ENCODE data around the gene TRPM6.

TRPM6 gene

DNA sequence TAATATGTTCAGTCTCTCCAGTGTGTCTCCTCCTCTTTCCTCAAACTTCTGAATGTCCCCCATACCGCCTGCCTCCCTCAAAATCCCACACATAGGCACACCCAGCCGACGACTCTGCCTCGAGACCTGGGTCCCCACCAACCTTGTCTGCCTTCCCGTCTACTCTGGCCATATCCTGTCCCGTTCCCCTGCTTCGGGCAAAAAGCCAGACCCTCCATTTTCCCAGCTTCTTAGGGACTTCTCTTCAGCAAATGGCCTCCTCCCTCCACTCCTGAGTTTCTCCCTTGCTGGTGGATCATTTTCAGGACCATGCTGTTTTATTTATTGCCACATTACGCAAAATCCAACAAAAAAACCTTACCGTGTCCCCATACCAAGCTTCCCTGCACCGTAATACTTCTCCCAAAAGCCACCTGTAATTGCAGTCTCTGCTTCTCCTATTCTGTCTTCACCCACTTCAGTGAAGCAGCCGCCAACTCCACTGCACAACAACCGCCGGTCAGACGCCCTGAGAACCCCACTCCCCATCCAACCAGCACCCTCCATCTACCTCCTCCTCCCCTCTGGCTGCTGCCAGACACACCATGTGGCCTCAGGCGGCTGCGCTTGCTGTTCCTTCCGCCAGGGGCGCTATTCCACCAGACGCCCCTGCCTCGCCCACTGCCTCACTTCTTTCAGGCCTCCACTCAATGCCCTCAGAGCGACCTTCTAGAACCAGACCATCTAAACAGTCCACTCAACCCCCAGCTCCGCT lies 117.0 kb downstream of the TRPM6 start:
- DNase-seq, result no peak

DNA sequence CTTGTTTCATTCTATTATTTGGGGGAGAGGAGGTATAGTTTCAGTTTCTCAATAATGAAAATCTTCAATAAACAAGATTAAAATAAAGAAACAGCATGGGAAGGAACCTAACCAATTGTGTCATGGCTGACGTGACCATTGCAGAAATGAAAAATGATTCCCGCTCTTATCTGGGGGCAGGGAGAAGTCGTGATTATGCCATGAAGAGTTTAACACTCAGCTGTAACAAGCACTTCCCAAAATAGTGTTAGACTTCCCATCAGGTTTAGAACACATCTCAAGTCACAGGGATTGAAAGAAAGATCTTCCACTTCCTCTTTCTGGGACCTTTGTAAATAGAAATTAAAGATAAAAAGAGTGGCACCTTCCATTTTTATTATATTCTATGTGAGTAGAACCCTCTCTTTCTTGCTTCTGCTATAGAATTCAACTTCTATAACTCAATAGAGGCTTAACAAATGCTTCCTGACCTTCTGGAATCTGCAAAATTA lies 122.2 kb downstream of the TRPM6 start:
- no peak for DNase-seq

DNA sequence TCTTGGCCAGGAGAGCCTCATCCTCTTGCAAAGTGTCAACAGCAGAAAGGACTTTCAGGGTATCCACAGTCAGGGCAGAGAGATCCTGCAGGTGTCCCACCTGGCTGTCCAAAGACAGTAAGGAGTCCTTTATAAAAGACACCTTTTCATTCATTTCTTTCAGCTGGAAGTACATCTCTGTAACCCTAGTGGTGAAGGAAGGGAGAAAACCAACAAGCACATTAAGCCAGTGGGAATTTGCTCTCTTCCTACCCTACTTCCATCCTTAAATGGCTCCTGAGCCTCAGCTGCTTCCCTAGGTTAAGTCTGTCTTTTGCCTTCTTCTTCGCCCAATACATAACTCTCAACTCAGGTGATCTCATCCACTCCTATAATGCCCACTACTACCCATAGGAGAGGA lies 124.8 kb downstream of the TRPM6 start:
- no peak for DNase-seq

DNA sequence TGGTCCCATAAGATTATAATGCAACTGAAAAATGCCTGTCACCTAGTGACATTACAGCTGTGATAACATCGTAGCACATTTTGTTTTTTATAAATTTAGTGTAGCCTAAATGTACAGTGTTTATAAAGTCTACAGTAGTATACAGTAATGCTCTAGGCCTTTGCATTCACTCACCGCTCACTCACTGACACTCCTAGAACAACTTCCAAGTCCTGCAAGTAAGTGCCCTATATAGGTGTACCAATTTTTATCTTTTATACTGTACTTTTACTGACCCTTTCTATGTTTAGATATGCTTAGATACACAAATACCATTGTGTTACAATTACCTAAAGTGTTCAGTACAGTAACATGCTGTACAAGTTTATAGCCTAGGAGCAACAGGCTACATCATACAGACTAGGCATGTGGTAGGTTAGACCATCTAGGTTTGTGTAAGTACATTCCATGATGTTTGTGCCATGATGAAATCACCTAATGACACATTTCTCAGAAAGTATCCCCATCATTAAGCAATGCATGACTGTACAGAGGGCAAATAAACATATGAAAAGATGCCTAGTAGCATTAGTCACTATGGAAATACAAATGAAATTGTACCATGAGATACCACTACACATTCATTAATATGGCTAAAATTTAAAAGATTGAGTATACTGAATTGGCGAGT lies 127.6 kb downstream of the TRPM6 start:
- no peak for DNase-seq

DNA sequence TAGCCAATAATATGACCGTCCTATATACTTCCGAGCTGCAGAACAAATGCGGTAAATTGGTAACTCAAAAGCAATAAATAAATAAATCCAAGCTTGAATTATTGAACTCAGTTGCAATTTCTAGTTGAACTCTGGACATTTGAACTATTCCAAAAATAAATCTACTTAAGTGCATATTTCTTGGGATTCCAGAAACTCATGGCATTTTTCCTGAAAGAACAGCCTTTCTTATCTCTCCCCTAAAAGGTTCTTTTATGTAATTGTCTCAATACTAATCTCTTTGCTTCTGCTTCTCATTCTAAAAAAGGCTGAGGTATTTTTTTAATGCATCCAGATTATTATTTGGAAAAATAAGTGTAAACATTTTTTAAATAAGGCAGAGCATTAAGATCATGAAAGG lies 131.7 kb downstream of the TRPM6 start:
- DNase-seq, result no peak

DNA sequence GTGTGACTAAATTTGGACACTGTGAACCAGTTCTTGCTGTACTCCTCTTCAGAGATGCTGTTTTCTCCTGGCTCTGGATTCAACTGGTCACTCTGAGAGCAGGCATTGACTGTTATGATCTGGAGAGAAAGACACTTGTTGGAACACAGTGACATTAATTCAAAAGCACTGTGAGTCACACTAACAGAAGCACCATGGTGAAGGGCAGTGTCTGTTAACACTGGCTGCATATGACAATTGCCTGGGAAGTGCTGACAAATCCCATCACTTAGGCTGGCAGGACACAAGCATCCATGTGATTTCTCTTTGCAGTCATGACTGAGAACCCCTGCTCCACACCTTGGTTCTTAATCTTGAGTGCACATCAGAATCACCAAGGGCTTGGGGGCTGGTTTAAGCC lies 132.4 kb downstream of the TRPM6 start:
- DNase-seq, result no peak

DNA sequence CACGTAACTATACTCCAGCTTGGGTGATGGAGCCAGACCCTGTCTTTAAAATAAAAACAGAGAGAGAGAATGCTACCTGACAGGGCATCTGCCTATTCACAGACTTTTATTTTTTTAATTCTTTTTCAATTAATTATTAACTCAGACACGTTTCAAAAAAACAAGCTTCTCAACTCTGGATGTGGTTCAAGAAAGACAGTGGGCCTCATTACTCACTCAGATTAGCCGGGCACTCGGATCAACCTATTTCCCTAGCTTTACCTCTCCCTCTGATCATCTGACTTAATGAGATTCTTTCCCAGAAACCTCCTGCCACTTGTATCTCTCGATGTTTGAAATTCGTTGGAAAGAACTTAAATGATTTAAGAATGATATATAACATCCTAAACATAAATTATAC lies 134.1 kb downstream of the TRPM6 start:
- DNase-seq, result no peak

DNA sequence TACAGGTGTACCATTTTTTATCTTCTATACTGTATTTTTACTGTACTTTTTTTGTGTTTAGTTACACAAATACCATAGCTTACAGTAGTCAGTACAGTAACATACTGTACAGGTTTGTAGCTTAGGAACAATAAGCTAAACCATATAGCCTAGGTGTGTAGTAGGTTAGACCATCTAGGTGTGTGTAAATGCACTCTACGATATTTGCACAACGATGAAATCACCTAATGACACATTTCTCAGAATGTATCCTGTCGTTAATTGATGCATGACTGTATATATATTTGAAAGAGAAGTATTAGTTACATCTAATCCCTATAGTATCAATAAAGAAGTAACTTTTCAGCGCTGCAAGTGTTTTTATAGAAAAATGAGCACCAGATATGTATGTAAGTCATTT lies 138.8 kb downstream of the TRPM6 start:
- no peak for DNase-seq

DNA sequence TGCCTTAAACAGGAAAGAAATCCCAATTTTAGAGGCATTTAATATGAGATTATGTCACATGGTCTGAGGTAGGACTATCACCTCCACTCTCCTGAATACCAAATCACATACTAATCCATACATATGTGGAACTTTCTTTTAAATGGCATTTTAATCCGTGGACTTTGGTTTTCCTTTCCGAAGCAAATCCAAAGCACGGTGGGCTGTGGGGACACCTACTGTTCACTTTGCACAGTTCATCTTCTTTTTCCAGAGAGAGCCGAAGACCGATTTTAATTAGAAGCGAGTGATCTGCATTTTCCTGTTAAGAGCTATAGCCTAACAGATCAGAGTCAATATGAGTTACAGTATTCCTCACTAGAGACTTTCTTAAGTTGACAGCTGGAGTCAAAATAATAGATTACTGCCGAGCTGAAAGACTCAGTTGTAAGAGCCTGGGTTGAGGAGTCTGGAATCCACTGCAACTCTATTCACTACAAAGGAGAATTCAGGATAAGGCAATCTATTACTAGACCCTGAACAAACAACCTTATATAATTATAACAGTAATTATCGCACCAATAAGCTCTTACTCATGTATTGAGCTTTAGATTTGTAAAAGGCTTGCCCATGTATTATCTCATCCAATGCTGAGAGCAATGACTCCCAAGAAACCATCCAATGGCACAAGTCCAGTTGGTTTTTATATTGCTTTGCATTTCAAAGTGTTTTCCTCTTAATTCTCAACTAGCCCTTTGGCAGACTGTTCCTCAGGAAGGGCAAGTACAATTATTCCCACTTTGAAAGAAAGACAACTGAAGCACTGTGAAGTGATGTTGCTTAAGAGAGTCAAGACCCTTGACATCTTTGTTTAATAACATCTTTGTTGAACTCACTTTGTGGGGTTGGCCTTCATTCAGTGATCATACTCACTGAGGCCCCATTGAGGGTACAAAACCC lies 144.7 kb downstream of the TRPM6 start:
- no peak for DNase-seq

DNA sequence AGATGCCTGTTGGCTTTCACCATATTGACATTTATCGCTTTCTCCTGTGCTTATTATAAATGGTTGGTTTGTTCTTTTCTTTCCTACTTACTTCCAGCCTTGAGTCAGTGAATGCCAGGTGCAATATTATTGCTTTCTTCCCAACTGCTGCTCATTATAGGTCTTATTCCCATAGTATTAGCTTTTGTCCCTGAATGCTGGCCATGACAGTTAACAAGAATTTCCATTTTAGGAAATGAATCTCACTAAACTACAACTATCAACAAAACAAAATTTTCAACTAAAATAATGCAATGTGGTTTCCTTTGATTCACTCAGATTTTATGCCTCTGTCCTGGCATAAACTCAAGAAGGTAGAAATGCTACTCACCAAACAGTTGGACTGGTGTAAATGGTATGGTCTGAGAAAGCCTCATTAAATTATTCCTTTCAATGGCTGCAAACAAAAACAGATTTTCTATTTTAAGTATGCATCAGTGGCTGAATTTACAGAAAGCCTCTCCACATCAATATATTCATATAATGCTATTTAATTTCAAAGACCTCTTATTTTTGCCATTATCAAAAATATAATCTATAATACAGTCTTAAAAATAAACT lies 145.4 kb downstream of the TRPM6 start:
- no peak for DNase-seq

DNA sequence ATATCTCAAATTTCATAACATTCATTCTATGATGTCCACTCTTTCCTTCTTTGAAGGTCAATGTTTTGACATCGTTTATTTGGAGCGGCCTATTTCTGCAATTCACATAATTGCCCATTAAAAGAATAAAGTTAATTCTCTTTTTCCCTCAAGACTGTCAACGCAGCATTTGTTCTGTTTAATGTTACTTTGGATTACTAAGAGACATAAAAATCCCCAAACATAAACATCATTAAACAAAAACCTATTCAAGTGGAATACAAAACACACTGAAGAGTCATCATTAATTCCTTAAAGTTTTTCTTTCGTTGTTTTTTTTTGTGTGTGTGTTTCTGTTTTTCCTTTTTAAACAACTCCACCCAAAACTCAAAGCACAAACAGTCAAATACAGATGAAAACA lies 151.1 kb downstream of the TRPM6 start:
- DNase-seq, result no peak

DNA sequence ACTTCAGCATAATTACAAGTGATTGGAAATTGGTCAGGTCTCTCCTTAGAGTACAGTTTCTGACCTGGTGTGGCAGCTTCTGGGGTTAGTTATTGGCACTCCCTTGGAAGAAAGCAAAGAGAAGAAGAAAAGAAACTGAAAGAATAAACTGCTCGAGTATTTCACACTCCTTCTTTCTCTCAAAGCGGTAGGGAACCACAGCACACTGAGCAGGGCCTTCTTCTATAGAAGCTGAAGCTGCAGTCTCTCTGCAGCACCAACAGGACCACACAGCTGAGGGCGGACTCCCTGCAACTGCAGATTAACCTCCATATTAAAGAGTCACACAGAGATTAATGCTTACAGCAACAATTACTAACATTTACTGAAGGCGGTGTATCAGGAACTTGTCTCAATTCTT lies 152.0 kb downstream of the TRPM6 start:
- no peak for DNase-seq

DNA sequence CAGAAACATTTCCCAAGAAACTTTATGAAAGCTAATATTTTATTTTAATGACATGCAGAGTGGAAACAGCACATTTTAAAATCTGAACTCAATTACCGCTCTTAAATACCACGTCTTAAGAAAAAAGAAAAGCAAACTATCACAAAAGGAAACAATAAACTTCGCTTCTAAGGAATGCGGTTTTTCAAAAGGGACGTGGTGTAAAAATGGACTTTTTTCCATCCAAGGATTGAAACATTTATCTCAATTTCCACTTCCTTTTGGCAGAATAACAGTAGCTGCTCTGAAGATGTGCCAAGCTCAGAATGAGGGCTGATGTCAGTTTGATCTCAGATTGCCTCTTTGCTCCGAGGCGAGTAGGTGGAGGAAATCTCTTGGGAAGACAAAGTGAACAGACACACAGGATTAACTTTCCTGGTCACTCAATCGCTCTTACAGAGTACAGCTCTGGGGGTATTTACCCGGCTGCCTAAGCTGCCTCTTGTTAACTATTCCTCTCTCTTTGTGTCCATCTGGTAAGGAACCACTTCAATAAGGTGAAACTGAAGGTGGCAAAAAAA lies 158.5 kb downstream of the TRPM6 start:
- DNase-seq, result no peak

DNA sequence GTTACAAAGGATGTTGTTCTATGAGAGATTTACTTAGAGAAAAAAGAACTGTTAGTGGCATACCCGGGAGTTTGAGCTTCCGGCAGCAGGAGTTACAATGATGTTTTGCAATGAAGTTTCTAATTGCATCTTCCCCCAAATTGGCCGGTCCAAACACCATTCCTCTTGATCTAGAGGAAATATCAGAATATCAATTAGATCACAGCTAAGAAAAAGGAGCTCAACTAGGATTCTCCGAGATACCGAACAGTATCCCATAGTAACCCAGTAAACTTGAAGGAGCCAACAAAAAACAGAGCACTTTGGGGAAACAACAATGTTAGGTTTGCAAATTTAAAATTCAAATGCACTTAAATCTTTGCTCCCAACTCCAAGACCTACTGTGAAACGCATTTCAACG lies 159.5 kb downstream of the TRPM6 start:
- no peak for DNase-seq

DNA sequence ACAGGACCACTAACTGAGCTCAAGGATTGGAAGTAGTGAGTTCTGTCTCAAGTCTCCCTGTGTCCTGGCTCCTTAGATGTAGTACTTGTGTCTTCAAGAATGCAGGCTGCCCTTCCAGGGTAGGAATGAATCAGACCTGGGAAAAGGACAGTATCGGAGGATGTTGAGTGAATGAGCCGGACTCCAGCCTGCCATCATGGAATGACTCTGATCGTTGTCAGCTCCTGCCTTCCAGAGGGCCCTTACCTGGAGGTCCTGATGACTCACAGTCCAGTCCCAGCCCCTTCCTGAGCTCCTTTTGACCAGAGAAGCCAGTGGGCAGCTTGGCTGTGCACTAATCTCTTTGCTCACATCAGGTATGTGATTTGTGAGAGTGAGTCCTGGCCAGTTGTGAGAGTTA lies 161.1 kb downstream of the TRPM6 start:
- no peak for DNase-seq

DNA sequence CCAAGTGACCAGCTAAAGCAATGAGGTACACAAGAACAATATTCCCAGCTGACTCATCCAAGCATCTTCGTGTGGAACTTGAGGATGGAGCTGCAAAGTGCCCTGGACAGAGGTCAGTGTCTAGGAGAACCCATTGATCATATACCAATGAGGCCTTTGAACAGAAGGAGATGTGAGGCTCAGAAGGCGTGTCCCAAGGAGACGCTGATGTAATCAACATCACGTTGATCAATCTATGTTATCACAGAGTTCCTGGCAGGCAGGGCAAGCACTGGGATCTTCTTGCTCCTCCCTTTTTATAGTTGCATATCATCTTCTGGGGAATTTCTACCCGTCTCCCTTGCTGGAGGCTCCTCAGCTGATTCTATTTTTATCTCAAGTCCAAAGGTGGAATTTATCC lies 163.4 kb downstream of the TRPM6 start:
- DNase-seq, result no peak

DNA sequence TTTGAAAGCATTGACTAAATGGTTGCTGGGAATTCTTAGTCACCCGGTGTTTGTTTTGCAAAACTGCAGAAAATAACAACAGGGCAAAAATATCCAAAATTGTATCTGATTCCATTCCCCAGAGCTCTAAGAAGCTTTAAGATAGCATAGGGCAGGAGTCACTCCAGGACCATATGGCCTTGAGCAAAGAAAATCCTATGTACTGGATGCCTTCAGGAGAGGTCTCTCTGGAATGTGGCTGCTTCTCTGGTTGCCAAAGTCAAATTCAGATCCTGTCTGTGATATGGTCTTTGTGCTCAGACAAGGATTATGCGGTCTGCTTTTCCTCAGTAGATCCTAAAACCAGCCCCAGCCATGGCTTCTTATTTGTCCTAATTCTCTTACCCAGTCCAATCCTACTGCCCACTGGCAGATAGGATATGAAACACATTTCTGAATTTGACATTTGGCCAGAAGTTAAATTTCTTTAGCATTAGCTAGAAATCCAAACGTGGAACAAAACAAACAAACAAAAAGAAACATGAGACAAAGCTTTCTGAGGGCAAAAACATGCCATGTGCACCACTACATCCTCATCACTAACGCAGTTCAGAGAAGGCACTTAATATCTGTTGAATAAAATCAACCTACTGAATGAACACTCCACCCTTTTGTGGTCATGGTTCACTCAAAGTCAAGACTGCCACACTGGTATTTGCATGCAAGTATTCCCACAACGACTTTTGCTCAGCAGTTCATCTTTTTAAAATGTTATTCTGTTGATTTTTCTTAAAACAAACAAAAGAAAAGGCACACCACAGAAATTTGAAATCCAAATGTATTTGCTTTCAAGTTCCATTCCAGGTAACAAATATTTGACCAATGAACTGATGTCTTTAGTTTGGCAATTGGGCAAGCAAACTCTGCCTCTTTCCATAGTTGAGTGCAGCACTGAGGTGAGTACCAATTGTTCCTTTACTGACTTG lies 165.7 kb downstream of the TRPM6 start:
- DNase-seq, result no peak

DNA sequence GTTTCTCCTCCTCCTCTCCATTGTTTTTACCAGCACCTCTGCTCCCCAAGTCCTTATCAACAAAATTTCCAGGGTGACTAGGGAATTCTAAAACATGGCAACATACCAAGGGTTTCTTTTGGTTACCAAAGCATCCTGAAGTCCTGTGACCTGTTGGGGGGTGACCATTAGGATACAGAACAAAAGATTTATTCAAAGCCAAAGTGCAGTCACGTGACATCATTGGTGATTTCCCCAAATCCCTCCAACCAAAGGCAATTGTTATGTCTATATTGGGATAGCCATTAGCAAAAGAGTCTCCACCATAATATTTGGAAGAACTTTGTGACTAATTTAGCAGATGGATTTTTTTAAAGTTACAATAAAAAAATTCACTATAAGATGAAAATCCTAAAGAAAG lies 168.4 kb downstream of the TRPM6 start:
- DNase-seq, result no peak

DNA sequence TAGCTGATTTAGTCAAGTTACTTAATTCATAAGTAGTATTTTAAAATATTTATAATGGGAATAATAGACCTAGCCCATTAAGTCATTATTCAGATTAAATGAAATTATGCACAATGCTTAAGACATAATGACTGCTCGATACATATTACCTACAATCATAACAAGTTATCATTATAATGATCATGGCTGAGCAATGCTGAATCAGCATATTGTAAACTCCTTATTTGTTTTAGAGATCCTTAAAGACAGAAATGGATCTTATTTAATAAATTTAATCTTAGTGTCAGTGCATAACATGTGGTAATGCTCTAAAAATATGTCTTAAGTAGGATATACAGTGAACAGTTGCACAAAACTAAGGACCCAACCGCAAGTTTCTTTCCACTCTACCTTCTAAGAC lies 169.0 kb downstream of the TRPM6 start:
- DNase-seq, result no peak

DNA sequence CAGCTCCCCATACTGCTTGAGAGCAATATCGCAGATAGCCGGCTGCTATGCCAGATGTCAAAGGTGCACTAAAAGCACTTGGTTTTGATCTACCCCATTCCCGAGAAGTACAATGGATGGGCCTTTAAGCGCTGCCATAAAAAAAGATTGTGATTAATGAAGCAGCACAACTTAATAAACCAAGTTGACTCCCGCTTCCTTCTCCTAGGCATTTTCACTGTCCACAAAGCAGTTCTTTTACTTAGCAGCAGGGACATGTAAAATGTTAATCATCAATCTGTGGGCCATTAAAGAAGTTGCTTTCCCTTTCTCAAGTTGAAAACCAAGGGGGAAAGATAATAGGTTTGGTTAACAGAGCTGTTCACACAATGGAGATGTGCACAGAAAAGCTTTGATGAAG lies 176.4 kb downstream of the TRPM6 start:
- DNase-seq, result no peak

DNA sequence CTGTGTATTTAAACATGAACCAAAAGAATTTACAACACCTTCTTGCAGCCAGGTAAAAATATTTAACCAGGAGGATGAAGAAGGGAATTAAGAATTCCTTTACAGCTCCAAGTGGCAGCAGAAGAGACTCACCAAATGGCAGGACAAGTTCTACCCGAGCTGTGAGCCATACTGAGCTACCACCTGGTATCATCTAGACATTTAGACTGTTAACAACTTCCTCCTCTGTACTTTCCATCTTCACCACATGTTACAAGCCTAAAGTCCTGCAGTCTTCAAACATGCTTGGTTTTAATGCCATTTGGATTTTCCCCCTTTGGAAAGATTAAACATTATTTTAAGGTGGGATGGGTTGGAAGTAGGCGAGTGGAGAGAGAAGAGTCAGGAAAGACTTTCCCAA lies 190.2 kb downstream of the TRPM6 start:
- DNase-seq, result no peak

DNA sequence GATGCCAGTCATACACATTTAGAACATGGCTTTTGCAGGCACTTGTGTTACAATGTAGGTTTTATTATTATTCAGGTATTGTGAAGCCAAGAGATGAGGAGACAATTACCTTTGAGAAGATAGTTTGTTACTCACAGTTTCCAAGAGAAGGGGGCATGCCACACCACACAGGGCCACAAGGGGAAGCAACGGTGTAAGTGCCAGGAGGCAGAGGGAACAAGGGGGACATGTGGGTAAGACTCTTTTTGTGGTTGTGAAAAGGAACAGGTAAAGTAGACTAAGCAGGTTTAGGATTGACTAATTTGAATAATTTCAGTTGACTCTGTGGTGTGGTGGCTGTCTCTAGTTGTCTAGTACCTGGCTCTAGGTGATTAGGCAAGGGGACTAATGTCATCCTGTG lies 191.2 kb downstream of the TRPM6 start:
- DNase-seq, result no peak

Measured in NCI-H1417 treated with DMSO at 0.1 percent for 48 hours (cell line).